Ascending aorta (tissue), 2 donors: ENCODE measurements around the gene MALL. TPM values are rescaled to one million over a fixed set of nuclear protein-coding genes. Genes with fewer than 3 reads are reported as not detected.
"Not testable (repeated sequence)": the region's sequence is repeated elsewhere in the genome, so short reads cannot be mapped to it uniquely, and the experiment has no call there.

Source experiments
- DNase-seq, 2 donors: peaks; one replicate each; pipeline ENCODE4 v3.0.0-alpha.2; 2019; ENCODE audit warnings: low spot score in 2 of 2
- H3K27ac ChIP-seq, 2 donors: fragments of 200-600 bp; sonication (generic); one replicate each; pipeline ENCODE4 v1.5.1; 2016 to 2017; ENCODE audit warnings: mild to moderate bottlenecking in 1 of 2
- H3K27me3 ChIP-seq: fragments of 200-600 bp; sonication (generic); one replicate; pipeline ENCODE4 v1.5.1; 2017
- H3K36me3 ChIP-seq, 2 donors: fragments of 200-600 bp; sonication (generic); one replicate each; pipeline ENCODE4 v1.5.1; 2016
- H3K4me1 ChIP-seq, 2 donors: fragments of 200-600 bp; sonication (generic); one replicate each; pipeline ENCODE4 v1.5.1; 2016 to 2017; ENCODE audit warnings: mild to moderate bottlenecking in 1 of 2
- H3K4me3 ChIP-seq, 2 donors: fragments of 200-600 bp; sonication (generic); one replicate each; pipeline ENCODE4 v1.5.1; 2016 to 2017; ENCODE audit warnings: mild to moderate bottlenecking in 1 of 2
- H3K9me3 ChIP-seq, 2 donors: fragments of 200-600 bp; sonication (generic); one replicate each; pipeline ENCODE4 v1.5.1; 2016
- intact Hi-C: fragments of 100-400 bp; cut with DNase I; formaldehyde crosslinking; loops from one replicate; pipeline ENCODE4 v1.15.1; 2023
- total RNA-seq: library from RNA; depleted of rRNA; stranded (reverse); fragments of >200 nt; gene quantifications from one replicate; pipeline ENCODE4 v1.1.0, GENCODE V29; 2016

The MALL gene
- total RNA-seq, 1 donor from 2014 or later, result 38.5 TPM

- H3K27me3 ChIP-seq, DNase-seq, H3K9me3 ChIP-seq, H3K36me3 ChIP-seq, H3K4me1 ChIP-seq, H3K27ac ChIP-seq, intact Hi-C loops, H3K4me3 ChIP-seq: not testable (repeated sequence)
These were observed 37.5 kb downstream of the MALL start for GRCh38 chr2:110078104-110078503.

GRCh38 chr2:110075896-110076295, 39.7 kb downstream of the MALL start:
- H3K4me3 ChIP-seq, intact Hi-C loops, H3K27me3 ChIP-seq, H3K4me1 ChIP-seq, H3K27ac ChIP-seq, H3K36me3 ChIP-seq, DNase-seq, H3K9me3 ChIP-seq: not testable (repeated sequence)

GRCh38 chr2:110069869-110070268, 45.8 kb downstream of the MALL start:
- H3K4me3 ChIP-seq, H3K27me3 ChIP-seq, H3K9me3 ChIP-seq, H3K27ac ChIP-seq, intact Hi-C loops, H3K36me3 ChIP-seq, H3K4me1 ChIP-seq: not testable (repeated sequence)
- peak in 1 of 2 donors; percentile 59 for DNase-seq

- H3K4me3 ChIP-seq, H3K27me3 ChIP-seq, H3K9me3 ChIP-seq, H3K27ac ChIP-seq, H3K36me3 ChIP-seq, intact Hi-C loops, H3K4me1 ChIP-seq: not testable (repeated sequence)
- peak in 1 of 2 donors; percentile 53 for DNase-seq
These were observed 47.5 kb downstream of the MALL start for GRCh38 chr2:110068153-110068552.

GRCh38 chr2:110062332-110062731, 53.3 kb downstream of the MALL start:
- H3K36me3 ChIP-seq, intact Hi-C loops, H3K4me1 ChIP-seq, H3K27ac ChIP-seq, H3K9me3 ChIP-seq, H3K27me3 ChIP-seq, H3K4me3 ChIP-seq, DNase-seq: not testable (repeated sequence)

GRCh38 chr2:110060550-110060949, 55.1 kb downstream of the MALL start:
- H3K27ac ChIP-seq, H3K4me1 ChIP-seq, H3K4me3 ChIP-seq, H3K9me3 ChIP-seq, H3K27me3 ChIP-seq, DNase-seq, H3K36me3 ChIP-seq, intact Hi-C loops: not testable (repeated sequence)

GRCh38 chr2:110059694-110060358, 55.8 kb downstream of the MALL start:
- H3K9me3 ChIP-seq, DNase-seq, H3K4me1 ChIP-seq, H3K27me3 ChIP-seq, intact Hi-C loops, H3K27ac ChIP-seq, H3K4me3 ChIP-seq, H3K36me3 ChIP-seq: not testable (repeated sequence)

- H3K4me3 ChIP-seq, H3K27ac ChIP-seq, H3K36me3 ChIP-seq, intact Hi-C loops, H3K27me3 ChIP-seq, H3K9me3 ChIP-seq, H3K4me1 ChIP-seq, DNase-seq: not testable (repeated sequence)
These were observed 56.5 kb downstream of the MALL start for GRCh38 chr2:110059009-110059693.

GRCh38 chr2:110058034-110058433, 57.6 kb downstream of the MALL start:
- DNase-seq, H3K4me1 ChIP-seq, intact Hi-C loops, H3K9me3 ChIP-seq, H3K36me3 ChIP-seq, H3K27ac ChIP-seq, H3K27me3 ChIP-seq, H3K4me3 ChIP-seq: not testable (repeated sequence)

- H3K27ac ChIP-seq, DNase-seq, H3K4me3 ChIP-seq, H3K4me1 ChIP-seq, H3K27me3 ChIP-seq, intact Hi-C loops, H3K9me3 ChIP-seq, H3K36me3 ChIP-seq: not testable (repeated sequence)
These were observed 59.7 kb downstream of the MALL start for GRCh38 chr2:110055819-110056408.

GRCh38 chr2:110054521-110055407, 60.9 kb downstream of the MALL start:
- H3K27me3 ChIP-seq, H3K9me3 ChIP-seq, H3K4me3 ChIP-seq, intact Hi-C loops, H3K4me1 ChIP-seq, H3K36me3 ChIP-seq: not testable (repeated sequence)
- H3K27ac ChIP-seq, result peak overlapping the region; percentile 73 to 80
- peak; percentile 17 to 85 for DNase-seq

- H3K27me3 ChIP-seq, intact Hi-C loops: not testable (repeated sequence)
These were observed 61.9 kb downstream of the MALL start for GRCh38 chr2:110053688-110054087.

GRCh38 chr2:110052166-110052565, 63.5 kb downstream of the MALL start:
- H3K9me3 ChIP-seq, intact Hi-C loops, H3K27me3 ChIP-seq, H3K27ac ChIP-seq, H3K4me3 ChIP-seq, H3K36me3 ChIP-seq, DNase-seq, H3K4me1 ChIP-seq: not testable (repeated sequence)

More at GRCh38 chr2:110053688-110054087, 61.9 kb downstream of the MALL start:
- H3K9me3 ChIP-seq, H3K36me3 ChIP-seq, H3K4me3 ChIP-seq, H3K4me1 ChIP-seq, H3K27ac ChIP-seq, DNase-seq: not testable (repeated sequence)

- H3K4me1 ChIP-seq, H3K9me3 ChIP-seq, DNase-seq, H3K36me3 ChIP-seq, intact Hi-C loops, H3K4me3 ChIP-seq, H3K27me3 ChIP-seq, H3K27ac ChIP-seq: not testable (repeated sequence)
These were observed 65.4 kb downstream of the MALL start for GRCh38 chr2:110050222-110050621.
